ENCODE measurements around the gene PTGER4.
"Not testable (repeated sequence)": the region's sequence is repeated elsewhere in the genome, so short reads cannot be mapped to it uniquely, and the experiment has no call there.

PTGER4 gene

DNA sequence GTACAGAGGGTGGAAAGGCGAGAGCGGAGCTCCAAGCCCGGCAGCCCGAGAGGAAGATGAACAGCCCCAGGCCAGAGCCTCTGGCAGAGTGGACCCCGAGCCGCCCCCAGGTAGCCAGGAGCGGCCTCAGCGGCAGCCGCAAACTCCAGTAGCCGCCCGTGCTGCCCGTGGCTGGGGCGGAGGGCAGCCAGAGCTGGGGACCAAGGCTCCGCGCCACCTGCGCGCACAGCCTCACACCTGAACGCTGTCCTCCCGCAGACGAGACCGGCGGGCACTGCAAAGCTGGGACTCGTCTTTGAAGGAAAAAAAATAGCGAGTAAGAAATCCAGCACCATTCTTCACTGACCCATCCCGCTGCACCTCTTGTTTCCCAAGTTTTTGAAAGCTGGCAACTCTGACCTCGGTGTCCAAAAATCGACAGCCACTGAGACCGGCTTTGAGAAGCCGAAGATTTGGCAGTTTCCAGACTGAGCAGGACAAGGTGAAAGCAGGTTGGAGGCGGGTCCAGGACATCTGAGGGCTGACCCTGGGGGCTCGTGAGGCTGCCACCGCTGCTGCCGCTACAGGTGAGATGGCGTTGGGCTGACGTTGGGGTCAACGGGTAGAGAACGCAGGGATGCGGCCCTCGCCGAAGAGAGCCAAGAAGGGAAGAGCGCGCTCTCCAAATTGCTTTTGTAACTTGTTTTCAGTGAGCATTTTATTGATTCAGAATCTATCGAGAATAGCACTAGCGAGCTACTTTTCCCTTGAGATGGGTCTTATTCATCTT is at the start of gene PTGER4:
TSS of gene PTGER4 (plus strand) at position 3 of the 769 bp plus-strand sequence. CDS start 1,079 bp downstream, outside the sequence.
- DNase-seq (ENCODE audit: low read depth in 2 of 3, low spot score in 1 of 3), result peak in 2 of 3 donors; percentile 23 to 28

DNA sequence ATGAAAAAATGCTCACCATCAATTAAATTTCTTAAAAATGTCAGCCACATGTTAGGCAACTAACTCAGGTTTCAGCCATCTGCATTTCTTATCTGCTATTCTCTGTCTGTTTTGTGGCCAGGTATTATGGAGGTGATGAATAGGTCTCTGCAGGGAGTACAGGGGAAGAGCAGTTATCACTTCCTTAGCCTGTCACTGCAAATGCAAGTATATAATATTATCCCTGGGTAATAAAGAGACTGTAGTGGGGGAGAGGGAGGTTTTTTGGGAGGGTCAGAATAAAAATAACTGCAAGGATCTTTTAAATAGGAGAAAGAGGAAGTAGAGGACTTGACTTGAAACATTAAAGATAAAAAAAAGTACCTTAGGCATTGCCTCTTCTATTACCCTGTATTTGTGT is 49.6 kb upstream of the PTGER4 start:
- DNase-seq (ENCODE audit: low read depth in 2 of 3, low spot score in 1 of 3), result no peak

DNA sequence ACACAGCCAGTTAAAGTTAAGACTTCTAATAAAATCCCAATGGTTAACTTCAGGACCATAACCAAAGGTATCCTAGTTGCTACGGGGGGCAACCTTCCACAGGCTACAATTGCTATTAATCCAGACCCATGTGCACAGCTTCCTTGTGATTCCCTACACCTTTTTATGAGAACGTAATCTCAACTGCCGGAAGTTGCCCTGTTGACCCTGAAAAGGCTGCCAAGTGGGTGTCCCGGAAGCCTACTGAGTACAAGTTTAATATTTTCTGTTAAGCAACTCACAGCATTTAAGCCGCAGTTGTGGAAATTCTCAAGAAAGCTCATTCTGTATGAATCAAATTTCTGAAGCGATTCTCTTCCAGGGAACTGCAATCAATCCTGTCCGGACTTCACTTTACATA is 48.5 kb upstream of the PTGER4 start:
- no peak for DNase-seq (ENCODE audit: low read depth in 2 of 3, low spot score in 1 of 3)

DNA sequence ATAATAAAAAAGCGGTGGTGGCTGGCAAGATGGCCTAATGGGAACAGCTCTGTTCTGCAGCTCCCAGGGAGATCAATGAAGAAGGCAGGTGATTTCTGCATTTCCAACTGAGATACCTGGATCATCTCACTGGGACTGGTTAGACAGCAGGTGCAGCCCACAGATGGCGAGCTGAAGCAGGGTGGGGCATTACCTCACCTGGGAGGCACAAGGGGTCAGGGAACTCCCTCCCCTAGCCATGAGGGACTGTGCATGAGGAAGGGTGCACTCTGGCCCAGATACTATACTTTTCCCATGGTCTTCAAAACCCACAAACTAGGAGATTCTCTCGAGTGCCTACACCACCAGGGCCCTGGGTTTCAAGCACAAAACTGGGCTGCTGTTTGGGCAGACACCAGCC is 45.6 kb upstream of the PTGER4 start:
- no peak for DNase-seq (ENCODE audit: low read depth in 2 of 3, low spot score in 1 of 3)

DNA sequence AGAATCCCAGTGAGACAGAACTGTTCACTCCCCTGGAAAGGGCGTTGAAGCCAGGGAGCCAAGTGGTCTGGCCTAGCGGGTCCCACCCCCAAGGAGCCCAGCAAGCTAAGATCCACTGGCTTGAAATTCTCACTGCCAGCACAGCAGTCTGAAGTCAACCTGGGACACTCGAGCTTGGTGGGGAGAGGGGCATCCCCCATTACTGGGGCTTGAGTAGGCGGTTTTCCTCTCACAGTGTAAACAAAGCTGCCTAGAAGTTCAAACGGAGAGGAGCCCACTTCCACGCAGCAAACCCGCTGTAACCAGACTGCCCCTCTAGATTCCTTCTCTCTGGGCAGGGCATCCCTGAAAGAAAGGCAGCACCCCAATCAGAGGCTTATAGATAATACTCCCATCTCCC is 45.1 kb upstream of the PTGER4 start:
- no peak for DNase-seq (ENCODE audit: low read depth in 2 of 3, low spot score in 1 of 3)

DNA sequence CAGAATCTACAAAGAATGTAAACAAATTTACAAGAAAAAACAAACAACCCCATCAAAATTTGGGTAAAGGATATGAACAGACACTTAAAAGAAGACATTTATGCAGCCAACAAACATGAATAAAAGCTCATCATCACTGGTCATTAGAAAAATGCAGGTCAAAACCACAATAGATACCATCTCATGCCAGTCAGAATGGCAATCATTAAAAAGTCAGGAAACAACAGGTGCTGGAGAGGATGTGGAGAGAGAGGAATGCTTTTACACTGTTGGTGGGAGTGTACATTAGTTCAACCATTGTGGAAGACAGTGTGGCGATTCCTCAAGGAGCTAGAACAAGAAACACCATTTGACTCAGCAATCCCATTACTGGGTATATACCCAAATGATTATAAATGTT is 40.2 kb upstream of the PTGER4 start:
- DNase-seq (ENCODE audit: low read depth in 2 of 3, low spot score in 1 of 3), result not testable (repeated sequence)

DNA sequence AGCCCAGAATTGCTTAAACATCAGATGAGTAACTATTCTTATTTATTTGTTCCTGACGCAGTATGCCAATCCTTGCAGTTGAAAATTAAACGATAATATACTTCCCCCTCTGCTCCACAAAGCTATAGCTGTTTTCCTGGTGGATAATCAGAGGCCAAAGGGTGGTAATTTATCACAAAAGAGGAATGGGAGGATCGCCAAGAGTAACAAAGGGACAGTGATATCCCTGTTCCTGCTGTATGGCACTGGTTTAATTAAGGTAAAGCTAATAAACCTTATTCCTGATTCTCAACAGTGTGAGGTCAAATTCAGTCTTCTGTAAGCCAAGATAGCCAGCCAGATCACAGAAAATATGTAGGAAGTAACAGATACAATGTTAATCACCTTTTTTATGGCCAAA is 33.4 kb upstream of the PTGER4 start:
- DNase-seq (ENCODE audit: low read depth in 2 of 3, low spot score in 1 of 3), result no peak

DNA sequence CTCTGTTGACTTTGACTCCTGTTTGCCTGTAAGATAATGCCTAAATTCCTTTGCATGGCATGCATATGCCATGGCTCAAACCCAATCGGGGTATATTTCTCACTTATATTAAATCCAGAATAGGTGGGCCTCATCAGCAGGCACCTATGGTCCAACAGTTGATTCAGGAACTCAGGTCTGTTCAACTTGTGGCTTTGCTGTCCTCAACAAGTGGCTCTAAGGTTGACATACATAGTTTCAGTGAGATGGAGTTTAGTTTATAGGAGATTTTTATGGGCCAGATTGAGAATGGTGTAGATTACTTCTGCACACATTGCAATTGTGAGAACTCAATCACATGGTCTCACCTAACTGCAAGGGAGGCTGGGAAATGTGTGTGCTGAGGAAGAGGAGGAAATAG is 31.6 kb upstream of the PTGER4 start:
- no peak for DNase-seq (ENCODE audit: low read depth in 2 of 3, low spot score in 1 of 3)

DNA sequence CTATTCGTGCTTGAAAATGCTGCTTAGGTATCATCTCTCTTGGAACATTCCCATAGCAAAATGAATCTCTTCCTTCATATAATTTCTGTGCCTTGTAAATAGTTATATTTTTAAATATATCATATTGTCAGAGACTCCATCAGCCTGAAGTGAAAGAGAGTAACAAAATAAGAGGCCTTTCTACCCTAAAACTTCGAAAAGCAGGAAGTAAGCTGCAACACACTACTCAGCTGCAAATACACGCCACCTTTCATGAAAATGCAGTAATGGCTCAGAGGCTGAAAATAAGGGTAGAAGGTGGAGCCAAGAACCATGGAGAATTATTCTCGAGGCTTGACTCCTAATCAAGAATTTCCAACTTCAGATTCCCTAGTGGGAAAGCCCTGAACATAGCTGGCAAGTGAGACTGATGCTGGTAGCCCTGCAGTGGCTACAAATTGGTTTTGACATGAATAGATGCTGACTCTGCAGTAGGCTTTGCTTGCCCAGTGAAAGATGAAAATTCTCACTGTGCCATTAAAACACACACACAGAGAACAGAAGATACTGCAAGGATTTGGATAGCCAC is 30.2 kb upstream of the PTGER4 start:
- no peak for DNase-seq (ENCODE audit: low read depth in 2 of 3, low spot score in 1 of 3)

DNA sequence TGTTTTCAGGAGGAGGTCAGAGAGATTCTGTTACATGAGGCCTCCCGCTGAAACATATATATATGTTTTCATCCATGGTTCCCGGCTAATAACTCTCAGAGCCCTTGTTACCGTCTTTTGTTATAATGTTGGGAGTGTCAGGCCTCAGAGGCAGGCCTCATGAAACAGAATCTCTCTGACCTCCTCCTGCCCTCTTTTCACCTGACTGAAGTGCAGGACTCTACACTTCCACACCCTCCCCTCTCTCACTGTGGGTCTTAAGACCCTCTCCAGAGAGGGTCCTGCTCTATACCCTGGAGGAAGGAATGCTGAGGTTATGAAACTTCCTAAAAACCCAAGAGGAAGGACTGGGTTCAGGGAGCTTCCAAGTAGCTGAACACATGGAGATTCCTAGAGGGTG is 28.5 kb upstream of the PTGER4 start:
- no peak for DNase-seq (ENCODE audit: low read depth in 2 of 3, low spot score in 1 of 3)

DNA sequence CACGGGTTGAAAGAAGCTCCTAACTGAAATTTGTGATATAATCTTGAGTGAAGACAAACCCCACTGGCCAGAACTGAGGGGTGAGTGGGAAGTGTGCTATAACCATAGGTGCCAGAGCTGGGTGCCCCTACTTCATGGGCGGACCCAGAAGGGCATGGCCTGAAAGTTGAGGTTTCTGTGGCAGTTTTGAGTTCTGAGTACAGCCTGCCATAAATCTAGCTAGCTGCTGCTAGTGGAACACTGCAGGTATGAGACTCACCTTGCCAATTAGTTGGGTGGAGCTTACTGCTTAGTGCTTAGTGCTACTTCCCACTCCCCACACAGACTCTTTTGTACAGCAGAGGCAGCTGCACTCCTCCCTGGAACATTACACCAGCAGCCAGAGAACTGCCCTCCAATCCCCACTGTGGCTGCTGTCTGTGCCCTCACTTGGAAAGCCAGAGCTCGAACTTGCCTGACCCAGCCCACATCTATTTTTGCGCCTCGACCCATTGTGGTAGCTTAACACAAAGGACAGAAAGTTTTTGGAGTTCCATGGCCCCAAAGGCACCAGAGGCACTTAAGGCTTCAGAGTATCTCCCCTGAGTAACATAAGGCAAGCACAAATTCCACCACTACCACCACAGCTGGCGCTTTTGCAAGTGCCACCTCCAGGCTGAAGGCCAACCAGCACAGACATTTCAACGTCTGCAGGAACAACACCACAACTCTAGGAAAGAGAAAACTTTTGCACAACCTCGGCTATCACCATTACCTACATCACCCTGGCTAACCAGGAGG is 27.1 kb upstream of the PTGER4 start:
- no peak for DNase-seq (ENCODE audit: low read depth in 2 of 3, low spot score in 1 of 3)

DNA sequence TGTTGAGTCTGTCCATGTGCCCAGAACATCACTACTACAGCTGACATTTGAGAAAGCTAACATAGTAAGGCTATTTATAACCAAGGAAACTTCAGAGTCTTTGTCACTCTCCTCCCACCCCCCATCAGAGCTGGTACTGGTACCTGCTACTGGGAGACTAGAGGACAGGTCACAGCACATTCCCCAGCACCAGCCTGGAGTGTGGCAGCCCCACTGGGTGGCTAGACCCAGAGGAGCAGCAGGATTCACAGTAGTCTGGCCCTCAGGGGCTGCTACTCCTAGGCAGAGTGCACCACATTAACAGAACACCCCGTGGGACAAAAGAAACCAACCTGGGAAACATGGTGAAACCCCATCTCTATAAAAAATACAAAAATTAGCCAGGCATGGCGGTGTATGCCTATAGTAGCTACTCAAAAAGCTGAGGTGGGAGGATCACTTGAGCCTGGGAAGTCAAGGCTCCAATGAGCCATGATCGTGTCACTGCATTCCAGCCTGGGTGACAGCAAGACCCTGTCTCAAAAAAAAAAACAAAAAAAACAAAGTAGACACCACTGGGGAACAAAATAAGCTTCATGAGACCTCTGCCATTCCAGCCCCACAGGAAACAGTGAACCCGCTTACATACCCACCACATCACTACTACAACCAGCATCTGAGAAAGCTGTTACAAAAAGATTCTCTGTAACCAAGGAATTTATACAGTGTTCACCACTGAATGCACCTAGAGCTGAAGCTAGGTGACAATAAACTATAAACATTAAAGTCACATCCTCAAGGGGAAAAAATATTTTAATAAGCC is 26.3 kb upstream of the PTGER4 start:
- no peak for DNase-seq (ENCODE audit: low read depth in 2 of 3, low spot score in 1 of 3)

DNA sequence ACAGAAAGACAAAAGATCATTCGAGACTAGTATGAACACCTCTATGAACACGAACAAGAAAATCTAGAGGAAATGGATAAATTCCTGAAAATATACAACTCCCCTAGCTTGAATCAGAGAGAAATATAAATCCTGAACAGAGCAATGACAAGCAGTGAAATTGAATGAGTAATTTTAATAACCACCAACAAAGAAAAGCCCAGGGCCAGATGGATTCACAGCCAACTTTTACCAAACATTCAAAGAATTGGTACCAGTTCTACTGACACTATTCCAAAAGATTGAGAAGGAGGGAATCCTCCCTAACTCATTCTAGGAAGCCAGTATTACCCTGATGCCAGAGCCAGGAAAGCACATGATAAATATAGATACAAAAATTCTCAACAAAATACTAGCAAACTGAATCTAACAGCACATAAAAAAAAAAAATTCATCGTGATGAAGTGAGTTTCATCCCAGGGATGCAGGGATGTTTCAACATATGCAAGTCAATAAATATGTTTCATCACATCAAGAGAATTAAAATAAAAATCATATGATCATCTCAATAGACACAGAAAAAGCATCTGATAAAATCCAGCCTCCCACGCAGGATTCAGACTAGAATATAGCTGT is 25.2 kb upstream of the PTGER4 start:
- DNase-seq (ENCODE audit: low read depth in 2 of 3, low spot score in 1 of 3), result no peak

DNA sequence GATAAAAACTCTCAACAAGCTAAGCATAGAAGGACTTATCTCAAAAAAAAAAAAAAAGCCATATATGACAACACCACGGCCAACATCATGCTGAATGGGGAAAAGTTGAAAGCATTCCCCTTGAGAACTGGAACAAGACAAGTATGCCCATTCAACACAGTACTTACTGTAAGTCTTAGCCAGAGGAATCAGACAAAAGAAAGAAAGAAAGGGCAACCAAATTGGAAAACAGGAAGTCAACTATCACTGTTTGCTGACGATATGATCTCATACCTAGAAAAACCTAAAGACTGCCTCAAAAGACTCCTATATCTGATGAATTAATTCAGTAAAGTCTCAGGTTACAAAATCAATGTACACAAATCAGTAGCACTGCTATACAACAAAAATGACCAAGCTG is 24.6 kb upstream of the PTGER4 start:
- DNase-seq (ENCODE audit: low read depth in 2 of 3, low spot score in 1 of 3), result no peak

DNA sequence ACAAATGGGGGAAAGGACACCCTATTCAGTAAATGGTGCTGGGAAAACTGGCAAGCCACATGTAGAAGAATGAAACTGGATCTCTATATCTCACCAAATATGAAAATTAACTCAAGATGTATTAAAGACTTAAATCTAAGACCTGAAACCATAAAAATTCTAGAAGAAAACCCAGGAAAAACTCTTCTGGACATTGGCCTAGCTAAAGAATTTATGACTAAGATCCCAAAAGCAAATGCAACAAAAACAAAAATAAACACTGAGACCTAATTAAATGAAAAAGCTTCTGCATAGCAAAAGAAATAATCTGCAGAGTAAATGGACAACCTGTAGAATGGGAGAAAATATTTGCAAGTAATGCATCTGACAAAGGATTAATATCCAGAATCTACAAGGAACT is 23.6 kb upstream of the PTGER4 start:
- DNase-seq (ENCODE audit: low read depth in 2 of 3, low spot score in 1 of 3), result not testable (repeated sequence)

DNA sequence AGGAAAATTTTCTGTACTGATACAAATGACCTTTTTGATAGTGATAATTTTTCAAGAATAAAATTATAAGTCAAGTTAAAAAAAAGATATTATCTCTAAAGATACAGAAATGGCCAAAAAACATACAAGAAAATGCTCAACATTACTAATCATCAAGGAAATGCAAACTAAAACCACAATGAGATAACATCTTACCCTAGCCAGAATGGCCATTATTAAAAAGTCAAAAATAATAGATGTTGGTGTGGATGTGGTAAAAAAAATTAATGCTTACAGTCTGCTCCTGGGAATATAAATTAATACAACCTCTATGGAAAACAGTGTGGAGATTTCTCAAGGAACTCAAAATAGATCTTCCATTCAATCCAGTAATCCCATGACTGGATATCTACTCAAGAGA is 22.9 kb upstream of the PTGER4 start:
- DNase-seq (ENCODE audit: low read depth in 2 of 3, low spot score in 1 of 3), result no peak

DNA sequence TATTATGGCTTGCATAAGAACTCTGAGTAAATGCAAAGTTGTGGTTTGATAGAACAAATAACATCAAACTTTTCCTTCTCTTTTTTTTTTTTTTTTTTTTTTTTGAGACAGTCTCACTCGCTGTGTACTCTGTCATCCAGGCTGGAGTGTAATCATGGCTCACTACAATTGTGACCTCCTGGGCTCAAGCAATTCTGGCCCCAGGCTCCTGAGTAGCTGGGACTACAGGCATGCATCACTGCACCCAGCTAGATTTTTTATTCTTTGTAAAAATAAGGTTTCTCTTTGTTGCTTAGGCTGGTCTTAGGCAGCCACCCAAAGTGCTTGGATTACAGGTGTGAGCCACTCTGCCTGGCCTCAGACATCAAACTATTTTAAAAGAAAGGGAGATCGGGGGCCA is 19.0 kb upstream of the PTGER4 start:
- DNase-seq (ENCODE audit: low read depth in 2 of 3, low spot score in 1 of 3), result no peak

DNA sequence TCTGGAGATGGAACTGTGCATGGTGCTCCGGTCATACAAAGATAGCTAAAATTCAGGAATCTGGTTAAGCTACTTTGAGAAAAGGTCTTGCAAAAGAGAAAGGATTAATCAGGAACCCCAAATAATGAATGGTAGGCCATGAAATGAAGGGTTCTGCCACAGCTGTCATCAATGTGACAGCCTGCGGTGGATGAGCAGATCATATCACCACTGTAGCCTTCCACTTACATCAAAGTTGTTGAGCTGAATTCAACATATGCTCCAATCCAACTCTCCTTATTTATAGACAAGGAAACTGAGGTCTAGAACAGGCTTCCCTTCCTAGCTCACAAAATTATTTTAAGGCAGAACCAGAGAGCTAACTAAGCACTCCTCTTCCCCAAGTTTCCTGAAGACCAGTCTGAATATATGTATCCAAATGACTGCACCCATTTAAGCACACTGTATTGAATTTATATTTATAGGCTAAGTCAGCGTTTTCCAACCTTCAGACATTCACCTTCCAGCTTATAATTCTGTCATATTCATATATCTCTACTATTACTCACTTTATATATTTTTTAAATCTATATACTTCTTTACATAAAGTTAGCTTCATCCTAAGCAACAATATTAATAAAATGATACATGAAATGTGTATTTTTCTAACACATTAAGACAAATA is 13.9 kb upstream of the PTGER4 start:
- no peak for DNase-seq (ENCODE audit: low read depth in 2 of 3, low spot score in 1 of 3)

DNA sequence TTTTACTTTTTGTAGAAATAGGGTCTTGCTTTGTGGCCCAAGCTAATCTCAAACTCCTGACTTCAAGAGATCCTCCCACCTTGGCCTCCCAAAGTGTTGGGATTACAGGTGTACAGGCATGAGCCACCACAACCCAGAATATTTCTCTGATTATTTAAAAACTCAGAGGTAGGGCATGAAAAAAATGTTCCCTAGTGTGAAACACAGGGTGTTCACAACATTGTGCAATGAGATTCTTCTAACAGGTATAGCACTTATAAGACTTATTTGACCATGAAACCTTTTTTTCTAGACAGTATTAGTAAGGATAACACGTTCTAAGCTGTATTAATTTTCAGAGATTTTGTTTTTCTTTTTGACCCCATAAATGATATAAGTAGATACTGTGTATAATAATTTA is 13.1 kb upstream of the PTGER4 start:
- DNase-seq (ENCODE audit: low read depth in 2 of 3, low spot score in 1 of 3), result no peak

DNA sequence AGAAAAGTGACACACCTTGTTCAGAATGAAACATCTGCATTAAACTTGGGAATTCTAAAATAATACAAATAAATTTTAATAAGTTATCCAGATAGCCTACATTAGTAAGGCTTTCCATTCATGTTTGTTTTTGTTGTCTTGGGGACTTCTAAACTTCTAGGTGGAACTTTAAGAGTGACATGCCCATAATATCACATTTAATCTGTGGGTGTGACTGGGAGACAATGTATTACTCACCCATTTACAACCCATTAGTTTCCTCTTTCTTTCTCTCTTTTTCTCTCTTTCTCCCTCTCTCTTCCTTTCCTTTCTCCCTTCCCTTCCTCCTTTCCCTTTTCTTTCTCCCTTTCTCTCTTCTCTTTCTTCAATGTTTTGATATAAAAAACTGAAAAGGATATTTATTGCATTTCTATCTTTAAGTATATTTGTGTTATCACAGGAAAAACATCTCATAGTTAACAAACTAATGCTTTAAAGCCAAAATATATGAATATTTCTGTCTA is 12.5 kb upstream of the PTGER4 start:
- DNase-seq (ENCODE audit: low read depth in 2 of 3, low spot score in 1 of 3), result no peak

Measured in stimulated activated CD4-positive, alpha-beta T cell treated with anti-CD3 and anti-CD28 coated beads, Interleukin-12 subunit alpha, Interleukin-12 subunit beta, amount 100 ng/mL, for 48 hours (primary cell).